Stimulated activated CD4-positive, alpha-beta T cell treated with anti-CD3 and anti-CD28 coated beads, Interleukin-1b, Interleukin-23, amount 100 ng/mL, for 1 hour (primary cell): ENCODE data around the gene AOC1.

ENCODE experiments used
- DNase-seq, 2 donors: peaks; one replicate each; pipeline ENCODE4 v3.0.0-alpha.2; 2020; ENCODE audit warnings: low read depth in 2 of 2

AOC1 gene

GRCh38 chr7:150858236-150859197 lies 6.2 kb downstream of the AOC1 start:
- DNase-seq, result no peak

DNA sequence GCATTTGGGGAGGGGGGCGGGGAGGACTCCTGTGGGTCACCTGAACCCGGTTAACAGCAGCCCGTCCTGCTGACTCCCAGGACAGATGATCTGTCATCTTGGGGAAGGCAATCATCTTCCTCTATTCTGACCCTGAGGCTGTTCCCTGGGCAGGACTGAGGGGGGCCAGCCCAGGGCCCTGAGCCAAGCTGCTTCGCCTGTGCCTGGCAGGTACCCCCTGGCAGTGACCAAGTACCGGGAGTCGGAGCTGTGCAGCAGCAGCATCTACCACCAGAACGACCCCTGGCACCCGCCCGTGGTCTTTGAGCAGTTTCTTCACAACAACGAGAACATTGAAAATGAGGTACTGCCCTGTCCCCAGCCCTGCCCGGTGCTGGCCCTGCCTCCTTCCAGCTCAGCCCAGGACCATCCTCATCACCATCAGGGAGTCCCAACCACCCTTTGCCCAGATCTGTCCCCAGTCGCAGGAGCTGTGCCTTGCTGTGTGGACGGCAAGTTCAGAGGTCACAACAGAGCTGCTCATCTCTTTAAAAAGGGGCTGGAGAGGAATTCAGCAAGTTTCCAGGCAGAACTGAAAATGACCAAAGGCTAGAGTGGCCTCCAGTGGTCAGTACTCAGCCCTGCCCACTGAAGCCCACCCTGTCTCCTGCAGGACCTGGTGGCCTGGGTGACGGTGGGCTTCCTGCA lies 8.1 kb downstream of the AOC1 start:
- no peak for DNase-seq

DNA sequence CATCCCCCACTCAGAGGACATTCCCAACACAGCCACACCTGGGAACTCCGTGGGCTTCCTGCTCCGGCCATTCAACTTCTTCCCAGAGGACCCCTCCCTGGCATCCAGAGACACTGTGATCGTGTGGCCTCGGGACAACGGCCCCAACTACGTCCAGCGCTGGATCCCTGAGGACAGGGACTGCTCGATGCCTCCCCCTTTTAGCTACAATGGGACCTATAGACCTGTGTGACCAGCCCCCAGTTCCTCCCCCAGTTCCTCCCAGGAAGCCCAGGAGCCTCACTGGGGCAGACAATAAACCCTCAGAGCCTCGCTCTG lies 8.6 kb downstream of the AOC1 start:
- no peak for DNase-seq

DNA sequence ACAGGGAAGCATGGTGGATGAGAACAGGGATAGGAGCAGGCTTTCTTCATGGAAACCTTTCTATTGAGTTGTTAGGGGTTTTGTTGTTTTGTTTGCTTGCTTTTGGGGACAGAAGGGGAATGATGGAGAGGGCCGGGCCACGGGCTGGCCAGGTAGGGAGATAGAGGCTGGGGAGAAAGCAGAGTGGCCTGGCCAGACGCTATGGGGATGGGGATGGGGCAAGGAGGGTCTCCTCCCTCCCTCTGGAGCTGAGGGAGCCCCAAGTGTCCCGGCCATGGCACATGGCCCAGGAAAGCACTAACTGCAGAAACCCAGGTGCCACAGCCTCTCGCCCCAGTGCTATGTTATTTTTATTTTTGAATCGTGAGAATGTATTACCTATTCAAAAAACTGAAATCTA lies 10.0 kb downstream of the AOC1 start:
- DNase-seq, result no peak

- DNase-seq, result no peak
These were observed 11.6 kb downstream of the AOC1 start for GRCh38 chr7:150863946-150864345.

GRCh38 chr7:150866932-150867564 lies 14.7 kb downstream of the AOC1 start:
- no peak for DNase-seq

- DNase-seq, result no peak
These were observed 15.3 kb downstream of the AOC1 start for GRCh38 chr7:150867605-150868004.

DNA sequence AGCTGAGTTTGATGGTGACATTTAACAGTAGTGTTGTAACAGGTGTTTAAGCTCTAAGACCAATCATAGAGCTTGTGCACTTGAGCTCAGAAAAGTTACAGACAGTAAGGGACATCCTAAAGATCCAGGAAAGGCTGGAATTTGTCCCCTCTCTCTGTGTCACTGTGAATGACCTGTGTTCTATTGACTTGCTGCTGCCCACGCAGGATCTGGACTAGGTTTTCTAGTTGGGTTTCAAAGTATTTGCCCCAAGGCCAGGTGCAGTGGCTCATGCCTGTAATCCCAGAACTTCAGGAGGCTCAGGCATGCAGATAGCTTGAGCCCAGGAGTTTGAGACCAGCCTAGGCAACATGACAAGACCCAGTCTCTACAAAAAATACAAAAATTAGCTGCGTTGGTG lies 17.1 kb downstream of the AOC1 start:
- no peak for DNase-seq

GRCh38 chr7:150871601-150872000 lies 19.3 kb downstream of the AOC1 start:
- DNase-seq, result no peak

DNA sequence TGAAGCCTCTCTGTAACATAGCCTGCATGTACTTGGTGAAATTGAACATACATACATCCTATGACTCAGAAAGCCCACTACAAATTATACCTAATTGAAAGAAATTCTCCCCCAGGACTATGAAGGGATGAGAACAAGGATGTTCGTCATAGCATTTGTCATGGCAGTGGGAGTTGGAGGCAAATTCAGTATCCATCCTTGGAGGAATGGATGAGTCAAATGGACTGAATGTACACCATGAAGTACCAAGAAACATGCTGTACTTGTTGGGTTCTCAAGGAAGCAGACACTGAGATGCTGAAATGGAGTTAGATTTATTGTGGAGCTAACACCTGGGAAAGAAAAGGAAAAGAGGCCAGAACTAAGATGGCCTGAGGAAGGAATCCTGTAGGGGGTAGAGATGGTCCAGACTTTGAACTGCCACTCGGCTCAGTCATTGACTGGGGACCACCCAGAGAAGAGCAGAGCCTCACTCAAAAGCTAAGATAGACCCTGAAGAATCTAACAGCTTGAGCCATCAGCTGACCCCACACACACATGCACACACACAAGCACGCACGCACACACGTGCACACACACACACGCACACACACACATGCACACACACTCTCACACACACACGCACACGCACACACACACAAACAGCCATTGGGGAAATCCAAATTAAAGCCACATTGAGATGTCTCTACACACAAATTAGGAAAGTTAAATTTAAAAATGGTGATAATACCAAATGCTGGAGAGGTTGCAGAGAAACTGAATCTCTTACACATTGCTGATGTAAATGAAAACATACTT lies 22.3 kb downstream of the AOC1 start:
- DNase-seq, result no peak

DNA sequence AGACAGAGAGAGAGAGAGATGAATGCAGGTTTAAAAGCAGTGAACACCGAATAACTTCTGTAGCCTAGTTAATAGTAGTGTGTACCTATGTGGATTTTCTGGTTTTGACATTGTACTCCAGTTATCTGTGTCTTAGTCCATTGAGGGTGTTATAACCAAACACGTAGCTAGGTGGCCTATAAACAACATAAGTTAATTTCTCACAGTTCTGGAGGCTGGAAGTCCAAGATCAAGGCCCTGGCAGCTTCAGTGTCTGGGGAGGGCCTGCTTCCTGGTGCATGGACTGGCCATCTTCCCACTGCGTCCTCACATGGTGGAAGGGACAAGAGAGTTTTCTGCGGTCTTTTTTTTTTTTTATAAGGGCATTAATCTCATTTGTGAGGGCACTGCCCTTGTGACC lies 23.5 kb downstream of the AOC1 start:
- DNase-seq, result no peak

DNA sequence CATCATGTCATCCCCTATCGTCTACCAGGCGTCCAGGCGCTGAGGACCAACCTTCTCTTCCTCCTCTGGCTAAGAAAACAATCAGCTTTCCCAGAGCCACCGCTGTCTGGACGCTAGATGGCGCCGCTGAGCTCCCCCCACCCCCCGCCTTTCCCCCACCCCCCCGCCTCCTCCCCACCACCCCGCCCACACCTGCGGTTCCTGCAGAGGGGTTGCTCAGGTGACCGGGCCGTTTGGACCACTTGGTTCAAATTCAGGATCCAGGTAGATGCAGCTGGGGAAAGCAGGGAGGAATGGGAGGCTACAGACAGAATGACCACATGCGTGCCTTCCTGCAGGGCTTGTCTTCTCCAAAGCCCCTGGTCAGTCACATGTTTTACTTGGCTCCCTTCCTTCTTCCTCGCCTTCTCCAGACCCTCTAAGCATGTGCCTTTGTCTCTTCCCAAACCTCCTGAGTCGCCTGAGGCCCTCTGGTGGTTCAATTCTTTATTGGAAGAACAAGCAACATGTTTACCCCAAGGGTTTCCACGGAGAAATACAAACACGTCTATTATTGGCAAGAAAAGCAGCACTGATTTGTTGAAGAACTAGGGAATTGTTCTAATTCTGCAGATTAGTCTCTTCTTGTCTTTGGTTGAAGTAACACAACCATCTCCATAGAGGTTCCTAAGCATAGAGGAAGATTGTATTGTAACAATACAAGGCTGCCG lies 24.7 kb downstream of the AOC1 start:
- peak in 1 of 2 donors; percentile 19 for DNase-seq

DNA sequence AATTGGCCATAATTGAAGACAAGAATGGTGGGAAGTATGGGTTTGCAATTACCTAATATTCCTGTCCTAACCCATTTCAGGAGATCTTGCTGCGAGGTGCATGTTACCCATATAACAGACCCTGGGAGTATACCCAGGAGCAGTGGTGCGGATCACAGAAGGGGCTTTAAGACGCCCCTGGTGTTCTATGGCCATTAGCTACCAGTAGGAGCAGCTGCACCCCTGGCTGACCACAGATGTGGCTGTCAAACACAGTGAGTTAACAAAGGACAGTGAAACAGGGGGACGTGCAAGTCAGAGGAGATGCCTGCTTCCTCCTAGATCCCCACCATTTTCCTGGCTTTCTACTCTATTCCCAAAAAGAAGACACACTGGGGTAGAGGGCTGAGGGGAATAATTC lies 25.2 kb downstream of the AOC1 start:
- DNase-seq, result no peak

GRCh38 chr7:150879345-150879744 lies 27.0 kb downstream of the AOC1 start:
- no peak for DNase-seq

- DNase-seq, result no peak
These were observed 28.9 kb downstream of the AOC1 start for GRCh38 chr7:150881189-150881588.

- DNase-seq, result no peak
These were observed 38.7 kb downstream of the AOC1 start for GRCh38 chr7:150890853-150891584.

DNA sequence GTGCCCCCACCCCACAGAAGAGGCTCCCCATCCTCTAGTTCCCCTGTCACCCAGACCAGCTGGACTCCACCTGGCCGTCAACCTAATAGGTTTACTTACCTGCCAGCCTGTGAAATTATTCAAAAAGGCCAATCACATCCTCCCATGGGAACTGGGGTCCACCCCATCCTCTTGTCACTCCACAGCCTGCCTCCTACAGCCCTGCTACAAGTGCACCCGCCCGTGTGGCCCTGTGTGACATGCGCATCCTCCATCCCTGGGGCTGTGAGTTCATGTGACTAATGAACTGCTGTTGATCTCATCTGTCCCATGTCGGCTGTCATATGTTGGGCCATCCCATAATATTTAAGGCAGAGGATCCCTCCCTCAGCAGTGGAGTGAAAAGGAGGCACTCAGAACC lies 39.4 kb downstream of the AOC1 start:
- DNase-seq, result no peak

- DNase-seq, result no peak
These were observed 43.5 kb downstream of the AOC1 start for GRCh38 chr7:150895809-150896208.

DNA sequence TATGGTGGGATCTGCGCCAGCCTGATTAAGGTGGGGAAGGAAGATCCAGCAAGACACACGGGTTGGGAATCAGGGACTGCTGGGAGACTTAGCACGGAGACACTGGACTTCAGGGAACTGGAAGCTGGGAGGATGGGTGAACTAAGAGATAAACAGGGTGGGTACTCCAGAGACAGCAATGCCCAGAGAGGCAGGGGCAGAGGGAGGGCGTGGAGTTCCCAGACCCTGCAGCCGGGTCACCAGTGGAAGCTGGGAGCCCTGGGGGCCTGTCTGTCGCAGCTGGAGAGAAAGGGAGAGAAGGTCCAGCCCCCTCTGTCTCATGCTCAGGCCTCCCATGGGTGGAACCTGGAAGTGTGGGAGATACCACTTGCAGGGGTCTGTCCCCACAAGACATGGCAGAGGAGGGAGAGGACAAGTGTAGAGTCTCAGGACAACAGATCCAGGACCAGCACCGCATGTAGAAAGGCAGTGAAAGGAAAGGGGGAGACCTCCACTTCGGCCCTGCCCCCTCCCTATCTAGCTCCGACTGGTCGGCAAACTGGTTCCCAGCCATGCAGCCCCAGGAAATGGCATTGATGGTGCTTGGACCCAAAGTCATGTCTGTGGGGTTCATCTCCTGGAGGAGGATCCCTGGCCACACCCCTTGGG lies 44.4 kb downstream of the AOC1 start:
- DNase-seq, result no peak
